ENCODE measurements around the gene RAP1GDS1.
"Not testable (repeated sequence)": the region's sequence is repeated elsewhere in the genome, so short reads cannot be mapped to it uniquely, and the experiment has no call there.

RAP1GDS1 gene

DNA sequence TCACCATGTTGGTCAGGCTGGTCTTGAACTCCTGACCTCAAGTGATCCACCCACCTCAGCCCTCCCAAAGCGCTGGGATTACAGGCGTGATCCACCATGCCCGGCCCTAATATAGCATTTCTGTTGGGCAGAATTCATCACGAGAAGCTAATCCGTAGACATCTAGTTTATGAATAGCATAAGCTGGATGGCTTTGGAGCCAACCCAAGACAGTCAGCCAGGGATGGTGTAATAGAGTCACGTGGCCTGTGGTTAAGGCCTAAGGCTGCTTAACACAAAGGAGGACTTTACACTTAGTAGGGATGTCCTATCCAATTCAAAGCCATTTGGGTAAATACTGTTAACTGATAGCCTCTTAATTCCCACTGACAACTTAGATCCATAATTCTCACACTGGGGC, 173.6 kb downstream of the RAP1GDS1 start:
- no peak for TF ChIP-seq ZFX (IDR thresholded peaks at IDR 0.05)
- TF ChIP-seq CTCF (conservative IDR thresholded peaks at IDR 0.05) = no peak
- H3K27ac ChIP-seq = no peak overlapping the region

- H3K27ac ChIP-seq = no peak overlapping the region
- TF ChIP-seq ZFX (IDR thresholded peaks at IDR 0.05) = no peak
- no peak for TF ChIP-seq CTCF (conservative IDR thresholded peaks at IDR 0.05)
Measured at GRCh38 chr4:98444371-98444770, 183.2 kb downstream of the RAP1GDS1 start.

DNA sequence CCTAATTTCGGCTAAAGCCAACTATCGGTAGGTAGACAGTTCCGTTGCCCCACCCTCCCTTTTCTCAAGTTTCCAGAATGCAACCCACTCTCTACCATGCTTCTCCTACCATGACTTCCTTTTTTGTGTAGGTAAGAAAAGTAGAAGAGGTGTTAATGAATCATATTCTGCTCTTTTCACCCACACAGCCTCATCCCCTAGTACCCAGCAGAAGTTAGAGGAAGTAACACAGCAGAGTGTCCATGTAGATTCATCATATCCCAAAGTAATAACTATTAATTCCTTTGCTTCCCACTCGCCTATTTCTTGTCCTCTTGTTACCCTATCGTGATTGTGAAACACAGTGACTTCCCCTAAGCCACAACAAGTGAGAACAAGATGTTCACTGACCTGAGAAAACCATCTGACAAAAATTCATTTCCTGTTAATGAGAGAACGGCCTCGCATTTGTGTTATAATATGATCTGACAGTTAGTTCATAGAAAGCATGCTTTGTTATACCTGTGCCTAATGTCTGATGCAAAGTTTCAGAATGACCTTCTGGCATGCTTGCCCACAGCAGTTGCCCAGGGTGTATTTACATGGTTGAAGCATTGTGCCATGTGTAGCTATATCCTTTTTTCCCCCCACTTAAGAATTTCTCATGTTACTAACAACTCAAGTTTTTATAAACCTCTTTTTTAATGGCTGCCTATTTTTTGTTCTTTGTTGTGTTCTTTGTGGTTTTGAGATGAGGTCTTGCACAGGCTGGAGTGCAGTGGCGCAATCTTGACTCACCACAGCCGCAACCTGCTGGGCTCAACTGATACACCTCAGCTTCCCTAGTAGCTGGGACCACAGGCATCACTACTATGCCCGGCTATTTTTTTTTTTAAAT, 185.6 kb downstream of the RAP1GDS1 start:
- H3K27ac ChIP-seq = no peak overlapping the region
- no peak for TF ChIP-seq ZFX (IDR thresholded peaks at IDR 0.05)

- H3K27ac ChIP-seq = no peak overlapping the region
Measured at GRCh38 chr4:98447648-98448047, 186.5 kb downstream of the RAP1GDS1 start.

DNA sequence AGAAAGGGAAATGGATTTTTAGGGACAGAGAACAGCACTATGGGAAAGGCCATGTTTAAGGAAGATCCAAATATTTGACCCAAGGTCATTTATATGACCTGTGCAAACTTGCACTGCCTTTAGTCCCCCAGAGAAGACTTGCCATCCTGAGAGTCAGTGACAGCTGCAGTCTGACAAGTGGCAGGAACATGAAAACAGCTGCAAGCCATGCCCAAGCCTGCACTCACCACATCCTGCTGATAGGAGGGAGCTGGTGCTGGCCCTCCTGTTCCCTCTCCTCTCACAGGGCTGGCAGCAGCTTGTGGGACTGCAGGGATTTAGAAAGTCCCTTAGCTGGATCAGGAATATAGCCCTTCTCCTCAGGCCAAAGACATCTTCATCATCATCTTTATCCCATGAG, 187.7 kb downstream of the RAP1GDS1 start:
- TF ChIP-seq CTCF (conservative IDR thresholded peaks at IDR 0.05) (no peak), ZFX (IDR thresholded peaks at IDR 0.05) (no peak)
- no peak overlapping the region for H3K27ac ChIP-seq

More at GRCh38 chr4:98447648-98448047, 186.5 kb downstream of the RAP1GDS1 start:
- TF ChIP-seq ZFX (IDR thresholded peaks at IDR 0.05) = no peak
- no peak for TF ChIP-seq CTCF (conservative IDR thresholded peaks at IDR 0.05)

- TF ChIP-seq ZFX (IDR thresholded peaks at IDR 0.05) = no peak
- no peak overlapping the region for H3K27ac ChIP-seq
Measured at GRCh38 chr4:98452091-98452490, 190.9 kb downstream of the RAP1GDS1 start.

- H3K27ac ChIP-seq = not testable (repeated sequence)
Measured at GRCh38 chr4:98457422-98457821, 196.2 kb downstream of the RAP1GDS1 start.

- H3K27ac ChIP-seq = not testable (repeated sequence)
Measured at GRCh38 chr4:98461121-98461865, 200.1 kb downstream of the RAP1GDS1 start.

DNA sequence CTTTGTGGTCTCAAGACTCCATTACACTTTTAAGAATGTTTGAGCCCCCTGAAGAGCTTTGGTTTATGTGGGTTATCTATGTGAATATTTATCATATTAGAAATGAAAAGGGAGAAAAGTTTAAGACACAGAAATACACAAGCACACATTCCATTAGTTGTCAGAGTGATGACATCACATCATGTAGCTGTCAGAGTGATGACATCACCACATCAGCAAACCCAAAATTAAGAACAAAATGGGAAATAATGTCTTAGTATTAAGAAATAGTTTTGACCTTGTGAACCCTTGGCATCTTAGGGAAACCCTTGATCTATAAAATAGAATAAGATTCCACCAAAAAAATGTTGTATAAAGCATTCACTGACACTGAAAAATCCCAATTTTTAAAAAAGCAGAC, 201.3 kb downstream of the RAP1GDS1 start:
- no peak for TF ChIP-seq ZFX (IDR thresholded peaks at IDR 0.05)
- TF ChIP-seq CTCF (conservative IDR thresholded peaks at IDR 0.05) = no peak
- no peak overlapping the region for H3K27ac ChIP-seq
